GM23338 (cell line): ENCODE results near the gene SEZ6. TPM values are rescaled to one million over a fixed set of nuclear protein-coding genes. Genes with fewer than 3 reads are reported as not detected.

Experiments
- ATAC-seq: fragments of 200-7000 bp; cut with Tn5 transposase; 3 replicates; pipeline ENCODE4 v1.9.1; 2020
- DNase-seq: peaks from one replicate; pipeline ENCODE4 v3.0.0-alpha.2; 2015; ENCODE audit warnings: low spot score
- H2AFZ ChIP-seq: fragments of 200-600 bp; sonication (generic); 2 replicates; pipeline ENCODE4 v1.8.0; 2016; ENCODE audit warnings: antibody characterized with exemption, mild to moderate bottlenecking, moderate library complexity
- H3F3A ChIP-seq: fragments of 200-600 bp; sonication (generic); replicated peaks from 2 replicates; pipeline ENCODE4 v1.8.0; 2017; ENCODE audit warnings: antibody characterized with exemption, mixed run types, low read depth
- H3K27ac ChIP-seq: fragments of 200-600 bp; sonication (generic); 2 replicates; pipeline ENCODE4 v1.6.1; 2016; ENCODE audit warnings: low read depth
- H3K27me3 ChIP-seq: fragments of 200-600 bp; sonication (generic); 2 replicates; pipeline ENCODE4 v1.8.0; 2016; ENCODE audit warnings: mild to moderate bottlenecking, mixed run types, moderate library complexity; ENCODE audit not compliant: insufficient read depth
- H3K36me3 ChIP-seq: fragments of 200-600 bp; sonication (generic); 2 replicates; pipeline ENCODE4 v1.8.0; 2016; ENCODE audit warnings: mild to moderate bottlenecking; ENCODE audit not compliant: insufficient read depth
- H3K4me1 ChIP-seq: fragments of 200-600 bp; sonication (generic); 2 replicates; pipeline ENCODE4 v1.8.0; 2016; ENCODE audit warnings: mild to moderate bottlenecking, moderate library complexity; ENCODE audit not compliant: insufficient read depth
- H3K4me2 ChIP-seq: fragments of 200-600 bp; sonication (generic); 2 replicates; pipeline ENCODE4 v1.7.1; 2017; ENCODE audit warnings: mixed run types
- H3K4me3 ChIP-seq: fragments of 200-600 bp; sonication (generic); 2 replicates; pipeline ENCODE4 v1.6.1; 2016; ENCODE audit warnings: mixed run types
- H3K79me2 ChIP-seq: fragments of 200-600 bp; sonication (generic); replicated peaks from 2 replicates; pipeline ENCODE4 v1.8.0; 2017; ENCODE audit warnings: mild to moderate bottlenecking; ENCODE audit not compliant: insufficient read depth
- H3K9me2 ChIP-seq: fragments of 200-600 bp; sonication (generic); 2 replicates; pipeline ENCODE4 v1.8.0; 2017; ENCODE audit not compliant: insufficient read depth
- H4K20me1 ChIP-seq: fragments of 200-600 bp; sonication (generic); replicated peaks from 2 replicates; pipeline ENCODE4 v1.8.0; 2017; ENCODE audit warnings: mild to moderate bottlenecking; ENCODE audit not compliant: insufficient read depth
- H3K27ac Mint-ChIP-seq: 2 replicates; pipeline ENCODE4 v1.8.0; 2020; ENCODE audit warnings: inconsistent platforms, mild to moderate bottlenecking, moderate library complexity, mixed read lengths
- H3K27me3 Mint-ChIP-seq: 3 replicates; pipeline ENCODE4 v1.8.0; 2022; ENCODE audit warnings: low read depth, mild to moderate bottlenecking, moderate library complexity, mixed read lengths, inconsistent platforms; ENCODE audit not compliant: insufficient read depth, poor library complexity
- H3K36me3 Mint-ChIP-seq: 3 replicates; pipeline ENCODE4 v1.8.0; 2021; ENCODE audit warnings: low read depth, mild to moderate bottlenecking, inconsistent platforms, moderate library complexity, mixed read lengths
- H3K4me1 Mint-ChIP-seq: 3 replicates; pipeline ENCODE4 v1.8.0; 2020; ENCODE audit warnings: mild to moderate bottlenecking, inconsistent platforms, mixed read lengths
- H3K4me3 Mint-ChIP-seq: 3 replicates; pipeline ENCODE4 v1.8.0; 2021; ENCODE audit warnings: moderate library complexity, mild to moderate bottlenecking, inconsistent platforms, mixed read lengths
- H3K9me3 Mint-ChIP-seq: 3 replicates; pipeline ENCODE4 v1.8.0; 2020; ENCODE audit warnings: moderate library complexity, mild to moderate bottlenecking, inconsistent platforms, mixed read lengths
- CREB1 ChIP-seq: fragments of 250-450 bp; sonication (Bioruptor Pico); IDR thresholded peaks from 2 replicates; pipeline ENCODE4 v1.5.0; 2020; ENCODE audit warnings: low read depth, mild to moderate bottlenecking, moderate library complexity
- EZH2 ChIP-seq: fragments of 200-600 bp; sonication (generic); IDR thresholded peaks from one replicate; pipeline ENCODE4 v1.8.0; 2017; ENCODE audit warnings: antibody characterized with exemption, mild to moderate bottlenecking, low read depth; ENCODE audit not compliant: unreplicated experiment
- EZH2phosphoT487 ChIP-seq: fragments of 200-600 bp; sonication (generic); IDR thresholded peaks from one replicate; pipeline ENCODE4 v1.8.1; 2018; ENCODE audit warnings: antibody characterized with exemption; ENCODE audit not compliant: unreplicated experiment
- JUNB ChIP-seq: IDR thresholded peaks from one replicate; pipeline ENCODE4 v1.6.1; 2016; ENCODE audit warnings: antibody characterized with exemption; ENCODE audit not compliant: unreplicated experiment
- NANOG ChIP-seq: IDR thresholded peaks from 2 replicates; pipeline ENCODE4 v1.6.1; 2016; ENCODE audit warnings: antibody characterized with exemption, borderline replicate concordance
- POLR2AphosphoS5 ChIP-seq: IDR thresholded peaks from 2 replicates; pipeline ENCODE4 v1.6.1; 2016; ENCODE audit warnings: antibody characterized with exemption, low read depth
- STAT1 ChIP-seq: IDR thresholded peaks from one replicate; pipeline ENCODE4 v1.6.1; 2016; ENCODE audit warnings: antibody characterized with exemption; ENCODE audit not compliant: unreplicated experiment
- ZNF114 ChIP-seq: fragments of 250-450 bp; sonication (Bioruptor Pico); IDR thresholded peaks from 2 replicates; pipeline ENCODE4 v1.5.0; 2020; ENCODE audit warnings: mild to moderate bottlenecking, moderate library complexity
- ZNF331 ChIP-seq: fragments of 250-450 bp; sonication (Bioruptor Pico); IDR thresholded peaks from 2 replicates; pipeline ENCODE4 v1.5.0; 2020; ENCODE audit warnings: low read depth, mild to moderate bottlenecking, moderate library complexity
- polyA plus RNA-seq: library from polyadenylated mRNA; unstranded; fragments of >200 nt; fragmentation: Nextera tagmentation; extraction: Ambion mirVana; gene quantifications from 2 replicates; pipeline ENCODE4 v1.2.1, GENCODE V29; 2016
- total RNA-seq: library from RNA; depleted of rRNA; stranded (reverse); fragments of >200 nt; shearing (Covaris generic); gene quantifications from 2 replicates; pipeline ENCODE4 v1.2.3, GENCODE V29; 2014
- TF ChIP-seq, protein P1 (sequence below): IDR thresholded peaks from one replicate; pipeline ENCODE4 v1.6.1; 2018; ENCODE audit warnings: antibody characterized with exemption; ENCODE audit not compliant: unreplicated experiment
- TF ChIP-seq, protein P2 (sequence below): fragments of 250-450 bp; sonication (Bioruptor Pico); IDR thresholded peaks from 2 replicates; pipeline ENCODE4 v1.5.0; 2020; ENCODE audit warnings: mild to moderate bottlenecking, moderate library complexity
- TF ChIP-seq, protein P3 (sequence below): IDR thresholded peaks from 2 replicates; pipeline ENCODE4 v1.6.1; 2016; ENCODE audit warnings: antibody characterized with exemption
- TF ChIP-seq, protein P4 (sequence below), 2 experiments: fragments of 200-600 bp in 1 of 2; sonication (generic) in 1 of 2; conservative IDR thresholded peaks; 2 replicates each; pipeline versions ENCODE4 v1.5.1 to v1.6.1; 2016 to 2017; ENCODE audit warnings: antibody characterized with exemption in 2 of 2, low read depth in 2 of 2, mild to moderate bottlenecking in 2 of 2, moderate library complexity in 1 of 2

Gene SEZ6
- total and polyA plus RNA-seq, 2 experiments from 2014 or later = 1.0 to 6.5 TPM

DNA sequence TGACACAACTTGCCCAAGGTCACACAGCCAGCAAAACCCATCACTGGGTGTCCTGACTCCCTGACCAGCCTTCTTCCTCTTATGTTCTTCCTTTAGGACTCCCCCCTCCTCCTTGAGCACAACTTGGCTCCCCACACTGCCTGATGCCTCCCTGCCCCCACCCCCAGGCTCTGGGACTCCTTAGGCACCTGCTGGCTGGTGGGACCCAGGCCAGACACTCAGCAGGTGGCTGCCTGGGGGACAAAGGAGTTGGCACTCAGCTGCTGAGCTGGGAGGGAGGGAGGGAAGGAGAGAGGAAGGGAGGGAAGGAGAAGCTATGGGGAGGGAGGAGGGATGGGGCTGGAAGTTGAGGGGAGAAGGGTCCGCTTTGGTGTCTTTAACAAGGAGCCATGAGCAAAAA is 8.0 kb downstream of the SEZ6 start:
- no peaks in the 10 kb centered on the region; the same call in 2 of the 3 replicates for H3K9me3 Mint-ChIP-seq
- peaks cover 42% of the 10 kb centered on the region for H3K27me3 Mint-ChIP-seq
- peaks cover 42% of the 10 kb centered on the region for H3K4me1 Mint-ChIP-seq

More for the DNA sequence above, 8.0 kb downstream of the SEZ6 start:
- H3K27ac ChIP-seq = no peak overlapping the region
- no peak for TF ChIP-seq CREB1
- TF ChIP-seq, protein P1, sequence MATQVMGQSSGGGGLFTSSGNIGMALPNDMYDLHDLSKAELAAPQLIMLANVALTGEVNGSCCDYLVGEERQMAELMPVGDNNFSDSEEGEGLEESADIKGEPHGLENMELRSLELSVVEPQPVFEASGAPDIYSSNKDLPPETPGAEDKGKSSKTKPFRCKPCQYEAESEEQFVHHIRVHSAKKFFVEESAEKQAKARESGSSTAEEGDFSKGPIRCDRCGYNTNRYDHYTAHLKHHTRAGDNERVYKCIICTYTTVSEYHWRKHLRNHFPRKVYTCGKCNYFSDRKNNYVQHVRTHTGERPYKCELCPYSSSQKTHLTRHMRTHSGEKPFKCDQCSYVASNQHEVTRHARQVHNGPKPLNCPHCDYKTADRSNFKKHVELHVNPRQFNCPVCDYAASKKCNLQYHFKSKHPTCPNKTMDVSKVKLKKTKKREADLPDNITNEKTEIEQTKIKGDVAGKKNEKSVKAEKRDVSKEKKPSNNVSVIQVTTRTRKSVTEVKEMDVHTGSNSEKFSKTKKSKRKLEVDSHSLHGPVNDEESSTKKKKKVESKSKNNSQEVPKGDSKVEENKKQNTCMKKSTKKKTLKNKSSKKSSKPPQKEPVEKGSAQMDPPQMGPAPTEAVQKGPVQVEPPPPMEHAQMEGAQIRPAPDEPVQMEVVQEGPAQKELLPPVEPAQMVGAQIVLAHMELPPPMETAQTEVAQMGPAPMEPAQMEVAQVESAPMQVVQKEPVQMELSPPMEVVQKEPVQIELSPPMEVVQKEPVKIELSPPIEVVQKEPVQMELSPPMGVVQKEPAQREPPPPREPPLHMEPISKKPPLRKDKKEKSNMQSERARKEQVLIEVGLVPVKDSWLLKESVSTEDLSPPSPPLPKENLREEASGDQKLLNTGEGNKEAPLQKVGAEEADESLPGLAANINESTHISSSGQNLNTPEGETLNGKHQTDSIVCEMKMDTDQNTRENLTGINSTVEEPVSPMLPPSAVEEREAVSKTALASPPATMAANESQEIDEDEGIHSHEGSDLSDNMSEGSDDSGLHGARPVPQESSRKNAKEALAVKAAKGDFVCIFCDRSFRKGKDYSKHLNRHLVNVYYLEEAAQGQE = no peak
- TF ChIP-seq POLR2AphosphoS5 = no peak
- TF ChIP-seq ZNF114 = no peak
- TF ChIP-seq NANOG = no peak
- TF ChIP-seq, protein P2, sequence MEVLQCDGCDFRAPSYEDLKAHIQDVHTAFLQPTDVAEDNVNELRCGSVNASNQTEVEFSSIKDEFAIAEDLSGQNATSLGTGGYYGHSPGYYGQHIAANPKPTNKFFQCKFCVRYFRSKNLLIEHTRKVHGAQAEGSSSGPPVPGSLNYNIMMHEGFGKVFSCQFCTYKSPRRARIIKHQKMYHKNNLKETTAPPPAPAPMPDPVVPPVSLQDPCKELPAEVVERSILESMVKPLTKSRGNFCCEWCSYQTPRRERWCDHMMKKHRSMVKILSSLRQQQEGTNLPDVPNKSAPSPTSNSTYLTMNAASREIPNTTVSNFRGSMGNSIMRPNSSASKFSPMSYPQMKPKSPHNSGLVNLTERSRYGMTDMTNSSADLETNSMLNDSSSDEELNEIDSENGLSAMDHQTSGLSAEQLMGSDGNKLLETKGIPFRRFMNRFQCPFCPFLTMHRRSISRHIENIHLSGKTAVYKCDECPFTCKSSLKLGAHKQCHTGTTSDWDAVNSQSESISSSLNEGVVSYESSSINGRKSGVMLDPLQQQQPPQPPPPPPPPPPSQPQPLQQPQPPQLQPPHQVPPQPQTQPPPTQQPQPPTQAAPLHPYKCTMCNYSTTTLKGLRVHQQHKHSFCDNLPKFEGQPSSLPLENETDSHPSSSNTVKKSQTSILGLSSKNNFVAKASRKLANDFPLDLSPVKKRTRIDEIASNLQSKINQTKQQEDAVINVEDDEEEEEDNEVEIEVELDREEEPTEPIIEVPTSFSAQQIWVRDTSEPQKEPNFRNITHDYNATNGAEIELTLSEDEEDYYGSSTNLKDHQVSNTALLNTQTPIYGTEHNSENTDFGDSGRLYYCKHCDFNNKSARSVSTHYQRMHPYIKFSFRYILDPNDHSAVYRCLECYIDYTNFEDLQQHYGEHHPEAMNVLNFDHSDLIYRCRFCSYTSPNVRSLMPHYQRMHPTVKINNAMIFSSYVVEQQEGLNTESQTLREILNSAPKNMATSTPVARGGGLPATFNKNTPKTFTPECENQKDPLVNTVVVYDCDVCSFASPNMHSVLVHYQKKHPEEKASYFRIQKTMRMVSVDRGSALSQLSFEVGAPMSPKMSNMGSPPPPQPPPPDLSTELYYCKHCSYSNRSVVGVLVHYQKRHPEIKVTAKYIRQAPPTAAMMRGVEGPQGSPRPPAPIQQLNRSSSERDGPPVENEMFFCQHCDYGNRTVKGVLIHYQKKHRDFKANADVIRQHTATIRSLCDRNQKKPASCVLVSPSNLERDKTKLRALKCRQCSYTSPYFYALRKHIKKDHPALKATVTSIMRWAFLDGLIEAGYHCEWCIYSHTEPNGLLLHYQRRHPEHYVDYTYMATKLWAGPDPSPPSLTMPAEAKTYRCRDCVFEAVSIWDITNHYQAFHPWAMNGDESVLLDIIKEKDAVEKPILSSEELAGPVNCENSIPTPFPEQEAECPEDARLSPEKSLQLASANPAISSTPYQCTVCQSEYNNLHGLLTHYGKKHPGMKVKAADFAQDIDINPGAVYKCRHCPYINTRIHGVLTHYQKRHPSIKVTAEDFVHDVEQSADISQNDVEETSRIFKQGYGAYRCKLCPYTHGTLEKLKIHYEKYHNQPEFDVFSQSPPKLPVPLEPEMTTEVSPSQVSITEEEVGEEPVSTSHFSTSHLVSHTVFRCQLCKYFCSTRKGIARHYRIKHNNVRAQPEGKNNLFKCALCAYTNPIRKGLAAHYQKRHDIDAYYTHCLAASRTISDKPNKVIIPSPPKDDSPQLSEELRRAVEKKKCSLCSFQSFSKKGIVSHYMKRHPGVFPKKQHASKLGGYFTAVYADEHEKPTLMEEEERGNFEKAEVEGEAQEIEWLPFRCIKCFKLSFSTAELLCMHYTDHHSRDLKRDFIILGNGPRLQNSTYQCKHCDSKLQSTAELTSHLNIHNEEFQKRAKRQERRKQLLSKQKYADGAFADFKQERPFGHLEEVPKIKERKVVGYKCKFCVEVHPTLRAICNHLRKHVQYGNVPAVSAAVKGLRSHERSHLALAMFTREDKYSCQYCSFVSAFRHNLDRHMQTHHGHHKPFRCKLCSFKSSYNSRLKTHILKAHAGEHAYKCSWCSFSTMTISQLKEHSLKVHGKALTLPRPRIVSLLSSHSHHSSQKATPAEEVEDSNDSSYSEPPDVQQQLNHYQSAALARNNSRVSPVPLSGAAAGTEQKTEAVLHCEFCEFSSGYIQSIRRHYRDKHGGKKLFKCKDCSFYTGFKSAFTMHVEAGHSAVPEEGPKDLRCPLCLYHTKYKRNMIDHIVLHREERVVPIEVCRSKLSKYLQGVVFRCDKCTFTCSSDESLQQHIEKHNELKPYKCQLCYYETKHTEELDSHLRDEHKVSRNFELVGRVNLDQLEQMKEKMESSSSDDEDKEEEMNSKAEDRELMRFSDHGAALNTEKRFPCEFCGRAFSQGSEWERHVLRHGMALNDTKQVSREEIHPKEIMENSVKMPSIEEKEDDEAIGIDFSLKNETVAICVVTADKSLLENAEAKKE (CRISPR knock-in tag) = no peak
- no peak for TF ChIP-seq EZH2
- no peak for TF ChIP-seq EZH2phosphoT487
- TF ChIP-seq, protein P3, sequence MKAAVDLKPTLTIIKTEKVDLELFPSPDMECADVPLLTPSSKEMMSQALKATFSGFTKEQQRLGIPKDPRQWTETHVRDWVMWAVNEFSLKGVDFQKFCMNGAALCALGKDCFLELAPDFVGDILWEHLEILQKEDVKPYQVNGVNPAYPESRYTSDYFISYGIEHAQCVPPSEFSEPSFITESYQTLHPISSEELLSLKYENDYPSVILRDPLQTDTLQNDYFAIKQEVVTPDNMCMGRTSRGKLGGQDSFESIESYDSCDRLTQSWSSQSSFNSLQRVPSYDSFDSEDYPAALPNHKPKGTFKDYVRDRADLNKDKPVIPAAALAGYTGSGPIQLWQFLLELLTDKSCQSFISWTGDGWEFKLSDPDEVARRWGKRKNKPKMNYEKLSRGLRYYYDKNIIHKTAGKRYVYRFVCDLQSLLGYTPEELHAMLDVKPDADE = no peak
- no peak for TF ChIP-seq JUNB
- TF ChIP-seq ZNF331 = no peak
- TF ChIP-seq, protein P4, sequence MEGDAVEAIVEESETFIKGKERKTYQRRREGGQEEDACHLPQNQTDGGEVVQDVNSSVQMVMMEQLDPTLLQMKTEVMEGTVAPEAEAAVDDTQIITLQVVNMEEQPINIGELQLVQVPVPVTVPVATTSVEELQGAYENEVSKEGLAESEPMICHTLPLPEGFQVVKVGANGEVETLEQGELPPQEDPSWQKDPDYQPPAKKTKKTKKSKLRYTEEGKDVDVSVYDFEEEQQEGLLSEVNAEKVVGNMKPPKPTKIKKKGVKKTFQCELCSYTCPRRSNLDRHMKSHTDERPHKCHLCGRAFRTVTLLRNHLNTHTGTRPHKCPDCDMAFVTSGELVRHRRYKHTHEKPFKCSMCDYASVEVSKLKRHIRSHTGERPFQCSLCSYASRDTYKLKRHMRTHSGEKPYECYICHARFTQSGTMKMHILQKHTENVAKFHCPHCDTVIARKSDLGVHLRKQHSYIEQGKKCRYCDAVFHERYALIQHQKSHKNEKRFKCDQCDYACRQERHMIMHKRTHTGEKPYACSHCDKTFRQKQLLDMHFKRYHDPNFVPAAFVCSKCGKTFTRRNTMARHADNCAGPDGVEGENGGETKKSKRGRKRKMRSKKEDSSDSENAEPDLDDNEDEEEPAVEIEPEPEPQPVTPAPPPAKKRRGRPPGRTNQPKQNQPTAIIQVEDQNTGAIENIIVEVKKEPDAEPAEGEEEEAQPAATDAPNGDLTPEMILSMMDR (conservative IDR thresholded peaks at IDR 0.05; ENCODE audit: low read depth in 2 of 2) = no peak
- no peak for TF ChIP-seq STAT1
- no peak overlapping the region for H3K4me2 ChIP-seq
- H3K36me3 Mint-ChIP-seq = no peaks in the 10 kb centered on the region
- no peak overlapping the region for H3K4me3 ChIP-seq
- H3F3A ChIP-seq = no peaks in the 10 kb centered on the region; the same call in 1 of the 2 replicates
- H4K20me1 ChIP-seq = no peaks in the 10 kb centered on the region
- no peak overlapping the region for H3K4me3 Mint-ChIP-seq
- H3K9me2 ChIP-seq = no peaks in the 10 kb centered on the region
- no peak for DNase-seq
- ATAC-seq = no peak
- no peak overlapping the region for H2AFZ ChIP-seq
- no peaks in the 10 kb centered on the region for H3K36me3 ChIP-seq
- H3K79me2 ChIP-seq = no peaks in the 10 kb centered on the region
- no peaks in the 10 kb centered on the region for H3K27me3 ChIP-seq
- H3K27ac Mint-ChIP-seq = no peak overlapping the region
- H3K4me1 ChIP-seq = peaks cover 25% of the 10 kb centered on the region
